Endothelial cell of coronary artery (primary cell): ENCODE results near the gene AAGAB. TPM values are rescaled to one million over a fixed set of nuclear protein-coding genes. Genes with fewer than 3 reads are reported as not detected.

Experiments used
- total RNA-seq: library from RNA; depleted of rRNA; stranded (reverse); fragments of >200 nt; gene quantifications from 2 replicates; pipeline ENCODE4 v1.2.3, GENCODE V29; 2014

AAGAB gene
- 38.6 and 41.9 TPM in 2 replicates for total RNA-seq

GRCh38 chr15:67254238-67255175, at the start of gene AAGAB, which contains the start of gene IQCH:
Gene AAGAB (minus strand): TSS chr15:67254661. CDS start chr15:67254631, 30 bp downstream.
Gene IQCH (plus strand): TSS chr15:67254786. CDS start chr15:67254897, 111 bp downstream.

Other genes starting within 250 kb of the AAGAB start
- gene SMAD3, start 189.1 kb downstream of the AAGAB start, total RNA-seq: 27.3 and 45.7 TPM in 2 replicates
- 1.2 and 1.3 TPM in 2 replicates for gene IQCH, start 125 bp upstream of the AAGAB start, total RNA-seq